Spinal cord (tissue), 10 donors: ENCODE results near the gene GPR146. TPM values are rescaled to one million over a fixed set of nuclear protein-coding genes. Genes with fewer than 3 reads are reported as not detected.
"Not testable (repeated sequence)": the region's sequence is repeated elsewhere in the genome, so short reads cannot be mapped to it uniquely, and the experiment has no call there.

Source experiments
- DNase-seq, 6 donors: peaks; one replicate each; pipeline versions ENCODE4 v3.0.0 to v3.0.0-alpha.2; 2013 to 2015; ENCODE audit warnings: low spot score in 6 of 6, low read depth in 4 of 6
- H3K27ac ChIP-seq: one replicate; pipeline ENCODE4 v1.5.1; 2013; ENCODE audit warnings: low read depth, low read length, control low read depth
- H3K27me3 ChIP-seq: one replicate; pipeline ENCODE4 v1.6.1; 2013; ENCODE audit warnings: low read length; ENCODE audit not compliant: control insufficient read depth, insufficient read depth
- H3K36me3 ChIP-seq: one replicate; pipeline ENCODE4 v1.6.1; 2013; ENCODE audit warnings: low read length; ENCODE audit not compliant: control insufficient read depth, insufficient read depth
- H3K4me1 ChIP-seq: one replicate; pipeline ENCODE4 v1.6.1; 2013; ENCODE audit warnings: low read length; ENCODE audit not compliant: control insufficient read depth, insufficient read depth
- H3K4me3 ChIP-seq: one replicate; pipeline ENCODE4 v1.5.1; 2013; ENCODE audit warnings: low read depth, low read length, control low read depth
- H3K9me3 ChIP-seq: one replicate; pipeline ENCODE4 v1.6.1; 2013; ENCODE audit warnings: low read length; ENCODE audit not compliant: control insufficient read depth, insufficient read depth
- WGBS: methylation state at CpG from one replicate; pipeline ENCODE4 v1.1.5; 2013; ENCODE audit warnings: missing lambda C conversion rate; ENCODE audit not compliant: insufficient coverage; 5-methylcytosine and 5-hydroxymethylcytosine counted together
- polyA plus RNA-seq, 2 donors: library from polyadenylated mRNA; unstranded; fragments of 120-200 nt; gene quantifications; one replicate each; pipeline ENCODE4 v1.2.1, GENCODE V29; 2013; ENCODE audit not compliant: insufficient read length in 2 of 2
- total RNA-seq, 2 donors: library from RNA; depleted of rRNA in 1 of 2; stranded (reverse); fragments of 120-200 nt in 1 of 2; fragments of >200 nt in 1 of 2; gene quantifications; one replicate each; pipeline versions ENCODE4 v1.2.3 to v1.2.4, GENCODE V29; 2013 to 2014
- donor health status: healthy.

The GPR146 gene
- total and polyA plus RNA-seq, 4 donors = 3.2 to 6.4 (median 3.9) TPM

DNA sequence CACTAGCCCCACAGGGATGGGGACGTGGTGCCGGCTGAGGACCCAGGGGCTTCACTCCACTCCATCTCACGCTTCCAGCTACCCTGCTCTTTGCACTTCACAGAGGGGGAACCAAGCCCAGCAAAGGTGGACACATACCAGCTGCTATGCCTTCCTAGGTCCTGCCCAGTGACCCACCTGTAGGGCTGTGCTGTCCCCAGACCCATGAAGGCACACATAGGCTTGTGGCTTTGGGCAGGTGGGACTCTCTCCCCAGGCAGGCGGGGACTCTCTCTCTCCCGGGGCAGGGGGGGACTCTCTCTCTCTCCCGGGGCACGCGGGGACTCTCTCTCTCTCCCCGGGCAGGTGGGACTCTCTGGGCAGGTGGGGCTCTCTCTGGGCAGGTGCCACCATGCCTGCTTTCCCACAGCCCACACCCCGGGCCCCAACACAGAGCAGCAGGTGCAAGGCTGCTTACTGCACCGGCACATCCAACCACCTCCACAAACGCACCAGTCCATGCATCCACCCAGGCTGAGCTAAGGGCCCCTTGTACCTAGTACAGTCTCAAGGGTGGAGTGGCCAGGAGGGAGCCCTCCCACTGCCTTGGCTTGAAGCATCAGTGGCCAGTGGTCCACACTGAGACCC, 13.8 kb upstream of the GPR146 start:
- WGBS = 83% methylated on average over 7 of the region's 12 CpGs
- Histone ChIP-seq H3K27ac (no peak overlapping the region), H3K27me3 (no peaks in the 10 kb centered on the region), H3K4me1 (peaks cover 33% of the 10 kb centered on the region), H3K4me3 (no peak overlapping the region), H3K9me3 (peaks cover 1% of the 10 kb centered on the region), H3K36me3 (peaks cover 30% of the 10 kb centered on the region)
- DNase-seq = no peak

DNA sequence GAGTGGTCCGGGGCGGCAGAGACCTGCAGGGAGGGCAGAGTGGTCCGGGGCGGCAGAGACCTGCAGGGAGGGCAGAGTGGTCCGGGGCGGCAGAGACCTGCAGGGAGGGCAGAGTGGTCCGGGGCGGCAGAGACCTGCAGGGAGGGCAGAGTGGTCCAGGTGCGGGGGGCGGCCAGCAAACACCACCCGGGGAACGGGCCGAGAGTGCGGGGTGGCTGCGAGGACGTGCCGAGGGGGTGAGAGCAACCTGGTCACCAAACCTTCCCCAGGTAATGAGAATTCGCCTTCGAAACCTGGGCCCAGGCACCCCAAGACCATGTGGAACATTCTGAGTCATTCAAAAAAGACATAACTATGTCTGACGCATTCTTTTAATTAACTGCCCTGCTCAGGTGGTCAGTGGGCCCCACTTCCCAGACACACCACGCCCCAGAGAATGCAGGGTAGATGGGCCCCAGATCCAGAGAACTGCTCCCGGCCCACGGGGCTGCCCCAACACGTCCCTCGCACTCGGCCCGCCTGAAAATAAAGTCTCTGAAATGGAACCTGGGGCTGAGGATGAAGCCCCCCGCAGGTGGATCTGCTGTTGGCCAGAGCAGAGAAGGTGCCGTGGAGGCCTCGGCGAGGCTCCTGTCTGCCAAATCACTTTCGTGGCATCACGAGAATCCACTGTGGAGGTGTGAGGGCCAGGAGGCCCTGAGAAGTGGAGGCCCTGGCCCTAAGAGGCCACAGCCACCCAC, 12.5 kb upstream of the GPR146 start:
- H3K36me3 ChIP-seq = peaks cover 22% of the 10 kb centered on the region
- WGBS = 96% methylated on average over 25 of the region's 33 CpGs
- H3K4me1 ChIP-seq = peaks cover 20% of the 10 kb centered on the region
- no peaks in the 10 kb centered on the region for H3K27me3 ChIP-seq
- H3K9me3 ChIP-seq = peaks cover 1% of the 10 kb centered on the region
- no peak for DNase-seq
- no peak overlapping the region for H3K27ac ChIP-seq
- no peak overlapping the region for H3K4me3 ChIP-seq

DNA sequence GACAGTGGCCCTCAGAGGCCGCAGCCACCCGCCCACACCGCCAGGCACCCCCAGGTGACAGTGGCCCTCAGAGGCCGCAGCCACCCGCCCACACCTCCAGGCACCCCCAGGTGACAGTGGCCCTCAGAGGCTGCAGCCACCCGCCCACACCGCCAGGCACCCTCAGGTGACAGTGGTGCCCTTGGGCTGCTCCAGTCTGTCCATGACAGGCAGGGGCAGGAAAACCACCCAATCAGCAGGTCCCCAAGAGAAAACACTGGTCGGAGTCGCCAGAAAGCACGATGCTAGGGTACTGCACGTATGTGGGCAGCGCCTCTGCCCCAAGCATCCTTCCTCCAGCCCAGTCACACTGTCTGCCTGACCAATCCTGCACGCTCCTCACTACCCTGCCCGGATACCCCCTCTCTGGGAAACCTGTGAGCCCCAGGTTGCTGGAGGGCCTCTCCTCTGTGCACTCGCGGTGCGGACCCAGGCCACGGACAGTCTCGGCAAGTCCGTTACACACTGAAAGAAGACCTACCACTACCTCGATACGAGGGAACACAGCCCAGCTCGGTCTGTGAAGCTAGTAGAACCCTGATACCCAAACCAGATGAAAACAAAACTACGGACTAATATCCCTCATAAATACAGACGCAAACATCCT, 11.7 kb upstream of the GPR146 start:
- Histone ChIP-seq H3K27ac (no peak overlapping the region), H3K27me3 (no peaks in the 10 kb centered on the region), H3K36me3 (peaks cover 20% of the 10 kb centered on the region), H3K4me3 (no peak overlapping the region), H3K4me1 (peaks cover 16% of the 10 kb centered on the region), H3K9me3 (peaks cover 1% of the 10 kb centered on the region)
- 95% methylated on average over 21 of the region's 25 CpGs for WGBS
- DNase-seq = no peak

DNA sequence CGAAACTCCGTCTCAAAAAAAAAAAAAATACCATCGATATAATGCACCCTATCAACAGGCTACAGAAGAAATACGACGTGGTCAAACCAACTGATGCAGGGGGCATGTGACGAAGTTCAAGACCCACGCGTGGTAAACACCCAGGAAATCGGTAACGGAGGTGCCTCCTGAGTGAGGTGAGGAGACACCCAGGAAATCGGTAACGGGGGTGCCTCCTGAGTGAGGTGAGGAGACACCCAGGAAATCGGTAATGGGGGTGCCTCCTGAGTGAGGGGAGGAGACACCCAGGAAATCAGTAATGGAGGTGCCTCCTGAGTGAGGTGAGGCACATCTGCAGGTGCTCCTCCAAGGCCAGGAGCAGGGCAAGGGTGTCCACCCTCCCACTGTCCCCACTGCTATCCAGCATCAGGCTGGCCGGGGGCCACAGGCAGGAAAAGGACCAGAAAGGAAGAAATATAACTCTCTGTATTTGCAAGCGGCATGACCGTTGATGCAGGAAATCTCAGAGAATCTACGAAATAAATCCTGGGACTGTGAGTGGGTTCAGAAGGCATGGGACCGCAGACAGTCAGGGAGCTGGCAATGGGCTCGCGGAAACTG, 10.7 kb upstream of the GPR146 start:
- no peak overlapping the region for H3K27ac ChIP-seq
- no peak overlapping the region for H3K4me3 ChIP-seq
- no peaks in the 10 kb centered on the region for H3K27me3 ChIP-seq
- H3K36me3 ChIP-seq = peaks cover 20% of the 10 kb centered on the region
- 93% methylated on average over 15 of the region's 20 CpGs for WGBS
- no peak for DNase-seq
- H3K4me1 ChIP-seq = peaks cover 14% of the 10 kb centered on the region
- peaks cover 1% of the 10 kb centered on the region for H3K9me3 ChIP-seq

DNA sequence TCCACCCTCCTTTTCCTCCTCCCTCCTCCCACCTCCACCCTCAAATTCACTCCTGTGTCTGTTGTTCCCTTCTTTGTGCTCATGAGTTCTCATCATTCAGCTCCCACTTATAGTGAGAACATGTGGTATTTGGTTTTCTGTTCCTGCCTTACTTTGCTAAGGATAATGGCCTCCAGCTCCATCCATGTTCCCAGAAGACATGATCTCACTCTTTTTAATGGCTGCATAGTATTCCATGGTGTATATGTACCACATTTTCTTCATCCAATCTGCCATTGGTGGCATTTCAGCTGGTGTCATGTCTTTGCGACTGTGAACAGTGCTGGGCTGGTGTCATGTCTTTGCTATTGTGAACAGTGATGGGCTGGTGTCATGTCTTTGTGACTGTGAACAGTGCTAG, 9.6 kb upstream of the GPR146 start:
- DNase-seq, H3K27me3 ChIP-seq, H3K27ac ChIP-seq, H3K9me3 ChIP-seq, H3K4me3 ChIP-seq, H3K4me1 ChIP-seq: not testable (repeated sequence)
- peaks cover 14% of the 10 kb centered on the region for H3K36me3 ChIP-seq
- 100% methylated on average over 1 of the region's 1 CpG for WGBS

DNA sequence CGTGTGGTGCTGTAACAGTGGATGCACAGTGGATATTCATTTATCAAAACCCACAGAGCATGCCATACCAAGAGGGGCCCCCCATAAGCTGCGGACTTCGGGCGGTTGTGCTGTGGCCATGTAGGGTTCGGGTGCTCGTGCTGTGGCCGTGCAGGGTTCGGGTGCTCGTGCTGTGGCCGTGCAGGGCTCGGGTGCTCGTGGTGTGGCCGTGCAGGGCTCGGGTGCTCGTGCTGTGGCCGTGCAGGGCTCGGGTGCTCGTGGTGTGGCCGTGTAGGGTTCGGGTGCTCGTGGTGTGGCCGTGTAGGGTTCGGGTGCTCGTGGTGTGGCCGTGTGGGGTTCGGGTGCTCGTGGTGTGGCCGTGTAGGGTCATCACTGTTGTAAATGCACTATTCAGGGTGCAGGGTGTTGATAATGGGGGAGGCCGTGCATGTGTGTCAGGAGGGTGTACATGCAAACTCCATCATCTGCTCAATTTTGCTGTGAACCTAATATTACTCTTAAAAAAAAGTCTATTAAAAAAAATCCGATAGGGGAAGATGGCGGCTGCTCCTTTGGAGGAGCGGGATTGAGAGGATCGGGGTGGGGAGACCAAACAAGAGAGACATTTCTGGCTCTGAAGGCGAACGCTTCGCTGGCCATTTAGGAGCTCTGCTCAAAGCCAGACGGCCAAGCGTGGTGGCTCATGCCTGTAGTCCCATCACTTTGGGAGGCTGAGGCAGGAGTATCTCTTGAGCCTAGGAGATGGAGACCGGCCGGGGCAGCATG, 8.0 kb upstream of the GPR146 start:
- not testable (repeated sequence) for H3K4me1 ChIP-seq, H3K27me3 ChIP-seq, H3K27ac ChIP-seq, H3K9me3 ChIP-seq, H3K36me3 ChIP-seq, H3K4me3 ChIP-seq, DNase-seq
- 97% methylated on average over 24 of the region's 40 CpGs for WGBS

DNA sequence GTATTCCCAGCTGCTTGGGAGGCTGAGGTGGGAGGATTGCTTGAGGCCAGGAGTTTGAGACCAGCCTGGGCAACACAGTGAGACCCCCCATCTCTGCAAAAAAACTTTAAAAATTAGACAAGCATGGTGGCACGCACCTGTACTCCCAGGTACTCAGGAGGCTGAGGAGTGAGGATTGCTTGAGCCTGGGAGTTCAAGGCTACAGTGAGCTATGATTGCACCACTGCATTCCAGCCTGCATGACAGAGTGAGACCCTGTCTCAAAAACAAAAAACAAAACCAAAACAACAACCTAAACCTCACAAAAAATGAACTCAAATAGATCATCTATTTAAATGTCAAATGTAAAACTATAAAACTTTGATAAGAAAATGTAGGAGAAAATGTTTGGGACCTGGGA, 4.1 kb upstream of the GPR146 start:
- H3K9me3 ChIP-seq, H3K4me3 ChIP-seq, H3K27me3 ChIP-seq, H3K36me3 ChIP-seq, DNase-seq, H3K27ac ChIP-seq: not testable (repeated sequence)
- WGBS = 100% methylated on average over 1 of the region's 1 CpG
- peaks cover 37% of the 10 kb centered on the region for H3K4me1 ChIP-seq

DNA sequence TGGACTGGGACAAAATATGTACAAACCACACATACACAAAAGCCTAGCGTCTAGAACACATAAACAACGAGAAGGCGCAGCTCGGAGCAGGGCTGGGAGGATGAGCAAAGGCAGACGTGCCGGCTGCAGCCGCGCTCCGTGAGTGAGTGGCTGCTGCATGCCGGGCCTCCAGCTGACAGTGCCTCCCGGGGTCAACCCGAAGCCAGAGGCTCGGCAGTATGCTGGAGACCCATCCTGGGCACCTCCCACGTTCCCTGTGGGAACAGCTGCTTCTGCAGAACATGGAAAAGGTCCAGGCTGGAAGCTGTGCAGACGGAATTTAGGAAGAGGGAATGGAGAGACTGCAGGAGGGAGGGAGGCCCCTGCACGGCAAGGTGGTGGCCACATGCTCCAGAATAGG, 3.6 kb upstream of the GPR146 start:
- Histone ChIP-seq H3K4me3 (no peak overlapping the region), H3K36me3 (peaks cover 5% of the 10 kb centered on the region), H3K9me3 (no peaks in the 10 kb centered on the region), H3K4me1 (peaks cover 42% of the 10 kb centered on the region), H3K27me3 (no peaks in the 10 kb centered on the region), H3K27ac (no peak overlapping the region)
- 13% methylated on average over 16 of the region's 16 CpGs for WGBS
- DNase-seq = peak in 2 of 6 donors; percentile 61 to 76
